Tibial nerve (tissue), 4 donors: ENCODE results near the gene RBBP8.

Experiments used
- CTCF ChIP-seq, 5 experiments: fragments of 200-600 bp in 3 of 5; fragments of 450-650 bp in 2 of 5; sonication (generic) in 3 of 5; IDR thresholded peaks; one replicate each; pipeline ENCODE4 v1.5.1; 2016 to 2019; ENCODE audit warnings: antibody characterized with exemption in 5 of 5, mild to moderate bottlenecking in 3 of 5, moderate library complexity in 2 of 5
- EP300 ChIP-seq, 2 donors: sonication (generic); formaldehyde crosslinking; IDR thresholded peaks; one replicate each; pipeline ENCODE4 v1.6.1; 2017; ENCODE audit warnings: antibody characterized with exemption in 2 of 2, mild to moderate bottlenecking in 1 of 2
- POLR2A ChIP-seq, 2 donors: fragments of 450-650 bp; IDR thresholded peaks; one replicate each; pipeline ENCODE4 v1.6.1; 2017; ENCODE audit warnings: antibody characterized with exemption in 2 of 2, mild to moderate bottlenecking in 2 of 2, moderate library complexity in 2 of 2

GRCh38 chr18:23037646-23038045, 104.5 kb downstream of the RBBP8 start:
- TF ChIP-seq CTCF (IDR thresholded peaks at IDR 0.05) (no peak), POLR2A (IDR thresholded peaks at IDR 0.05) (no peak), EP300 (IDR thresholded peaks at IDR 0.05) (no peak)
